Putamen (tissue), 1 donor: ENCODE results near the gene SPIB.
"Not testable (repeated sequence)": the region's sequence is repeated elsewhere in the genome, so short reads cannot be mapped to it uniquely, and the experiment has no call there.

ENCODE experiments used
- DNase-seq: peaks from one replicate; pipeline ENCODE4 v3.0.0-alpha.2; 2016; ENCODE audit warnings: low spot score

The SPIB gene

DNA sequence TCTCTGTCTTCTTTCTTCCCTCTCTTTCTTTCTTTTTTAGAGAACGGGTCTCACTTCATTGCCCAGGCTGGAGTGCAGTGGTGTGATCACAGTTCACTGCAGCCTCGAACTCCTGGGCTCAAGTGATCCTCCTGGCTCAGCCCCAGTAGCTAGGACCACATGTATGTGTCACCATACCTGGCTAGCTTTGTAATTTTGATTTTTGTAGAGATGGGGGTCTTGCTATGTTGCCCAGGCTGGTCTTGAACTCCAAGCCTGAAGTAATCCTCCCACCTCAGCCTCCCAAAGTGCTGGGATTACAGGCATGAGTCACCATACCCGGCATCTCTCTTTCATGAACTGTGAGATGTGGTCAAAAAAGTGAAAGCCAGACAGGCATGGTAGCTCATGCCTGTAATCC lies 54.6 kb downstream of the SPIB start:
- not testable (repeated sequence) for DNase-seq

DNA sequence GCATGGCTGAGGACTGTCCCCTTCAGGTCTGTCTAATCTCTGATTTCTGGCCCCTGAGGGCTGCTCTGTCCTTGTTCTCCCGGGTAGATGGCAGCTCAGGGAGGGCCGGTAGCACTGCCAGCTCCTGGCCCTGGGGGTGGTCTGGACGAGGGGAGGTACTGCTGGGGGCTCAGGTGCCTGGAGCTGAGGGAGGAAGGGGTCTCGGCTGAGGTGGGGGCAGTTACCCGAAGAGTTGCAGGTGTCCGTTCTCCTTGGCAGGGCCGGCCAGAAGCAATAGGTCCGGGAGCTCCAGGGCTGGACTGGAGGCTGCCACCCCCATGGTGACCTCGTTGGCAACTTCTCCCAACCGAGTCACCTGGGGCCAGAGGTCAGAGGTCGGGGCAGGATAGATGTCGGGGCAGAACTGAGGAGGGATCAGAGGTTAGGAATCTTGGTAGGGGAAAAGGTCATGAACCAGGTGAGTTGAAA lies 56.4 kb downstream of the SPIB start:
- no peak for DNase-seq

DNA sequence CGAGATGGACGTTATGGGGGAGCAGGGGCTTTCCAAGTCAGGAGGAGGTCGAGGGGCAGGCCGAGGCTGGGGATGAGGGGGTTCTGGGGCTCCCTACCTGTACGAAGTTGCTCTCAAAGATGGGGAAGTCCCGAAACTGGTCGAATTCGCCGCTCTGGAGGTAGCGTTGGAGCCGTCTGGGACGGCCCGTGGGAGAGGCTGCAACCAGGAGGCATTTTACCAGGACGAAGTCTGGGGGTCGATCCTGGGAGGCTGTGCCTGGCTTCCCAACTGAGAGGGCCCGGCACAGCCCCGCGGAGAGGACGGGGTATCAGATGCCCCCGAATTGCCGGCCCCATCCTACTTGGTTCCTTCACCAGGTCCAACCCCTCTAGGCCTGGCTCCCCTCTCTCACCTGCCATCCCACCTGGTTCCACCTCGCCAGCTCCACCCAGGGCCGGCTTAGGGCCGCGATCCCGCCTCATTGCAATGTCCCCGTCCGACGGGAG lies 57.0 kb downstream of the SPIB start:
- DNase-seq, result no peak

DNA sequence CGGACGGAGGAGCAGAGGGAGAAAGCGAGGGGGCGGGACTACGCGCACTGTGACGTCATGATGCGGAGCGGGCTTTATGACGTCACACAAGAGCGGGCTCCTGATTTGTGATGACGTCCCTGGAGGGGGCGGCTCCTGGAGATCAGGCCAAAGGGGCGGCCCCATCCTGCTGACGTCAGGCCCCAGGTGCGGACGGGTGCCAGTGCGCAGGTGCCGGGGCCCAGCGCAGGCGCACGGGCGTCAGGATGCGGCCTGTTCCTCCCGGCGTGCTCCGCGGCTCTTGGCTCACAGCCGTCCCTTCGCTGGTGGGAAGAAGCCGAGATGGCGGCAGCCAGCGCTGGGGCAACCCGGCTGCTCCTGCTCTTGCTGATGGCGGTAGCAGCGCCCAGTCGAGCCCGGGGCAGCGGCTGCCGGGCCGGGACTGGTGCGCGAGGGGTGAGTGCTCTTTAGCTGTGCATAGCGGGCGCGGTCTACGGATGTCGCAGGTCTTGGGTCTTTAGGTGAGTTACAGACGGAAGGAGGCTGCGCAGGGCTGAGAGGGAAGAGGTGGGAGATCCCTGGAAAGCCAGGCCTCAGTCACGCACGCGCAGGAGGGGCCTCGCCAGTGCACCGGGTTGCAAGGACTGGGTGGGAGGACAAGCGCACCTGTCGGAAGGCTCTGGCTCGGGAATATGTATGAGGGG lies 57.6 kb downstream of the SPIB start, which contains the start of the genes EMC10 and GARIN5A:
TSS of gene EMC10 (plus strand) at position 284 of the 683 bp plus-strand sequence. CDS start at position 322, 38 bp downstream.
TSS of gene GARIN5A (minus strand) at position 625 of the 683 bp plus-strand sequence. CDS start at position 165, 460 bp downstream.
- DNase-seq, result peak; percentile 89

DNA sequence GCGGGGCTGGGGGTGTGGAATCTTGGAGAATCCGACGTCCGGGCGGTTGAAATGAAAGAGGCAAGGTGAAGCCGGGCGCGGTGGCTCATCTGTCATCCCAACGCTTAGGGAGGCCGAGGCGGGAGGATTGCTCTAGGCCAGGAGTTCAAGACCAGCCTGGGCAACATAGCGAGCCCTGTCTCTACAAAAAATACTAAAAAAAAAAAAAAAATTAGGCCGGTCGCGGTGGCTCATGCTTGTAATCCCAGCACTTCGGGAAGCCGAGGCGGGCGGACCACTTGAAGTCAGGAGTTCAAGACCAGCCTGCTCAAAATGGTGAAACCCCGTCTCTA lies 58.1 kb downstream of the SPIB start:
- no peak for DNase-seq

DNA sequence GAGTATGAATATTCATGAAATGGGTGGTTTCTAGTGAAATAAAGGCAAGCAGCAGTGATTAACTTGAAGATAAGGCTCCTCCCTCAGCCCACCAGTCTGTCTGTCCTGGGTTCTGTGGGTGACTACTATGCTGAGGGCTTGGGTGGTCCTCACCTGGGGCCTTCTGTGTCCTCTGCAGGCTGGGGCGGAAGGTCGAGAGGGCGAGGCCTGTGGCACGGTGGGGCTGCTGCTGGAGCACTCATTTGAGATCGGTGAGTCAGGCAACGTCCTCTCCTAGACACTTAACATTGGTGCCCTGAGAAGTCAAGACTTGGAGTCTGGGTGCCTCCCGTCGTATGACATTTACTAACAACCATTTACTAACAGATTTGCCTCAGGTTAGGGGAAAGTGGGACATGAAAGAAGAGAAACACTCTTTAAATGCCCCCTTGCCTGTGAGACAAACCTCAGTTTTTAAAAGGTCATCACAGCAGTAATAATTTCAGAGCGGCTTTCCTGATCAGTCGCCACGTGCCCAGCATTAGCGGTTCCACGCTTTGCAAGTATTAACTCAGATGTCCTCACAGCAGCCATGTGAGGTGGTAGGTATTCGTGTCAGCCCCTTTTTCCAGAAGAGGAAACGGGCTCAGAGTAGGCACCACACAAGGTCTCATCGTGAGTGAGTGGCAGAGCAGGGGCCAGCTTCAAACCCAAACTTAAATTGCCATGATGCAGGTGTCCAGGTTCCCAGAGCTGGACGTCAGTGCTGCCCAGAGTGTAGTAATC lies 59.2 kb downstream of the SPIB start:
- no peak for DNase-seq

DNA sequence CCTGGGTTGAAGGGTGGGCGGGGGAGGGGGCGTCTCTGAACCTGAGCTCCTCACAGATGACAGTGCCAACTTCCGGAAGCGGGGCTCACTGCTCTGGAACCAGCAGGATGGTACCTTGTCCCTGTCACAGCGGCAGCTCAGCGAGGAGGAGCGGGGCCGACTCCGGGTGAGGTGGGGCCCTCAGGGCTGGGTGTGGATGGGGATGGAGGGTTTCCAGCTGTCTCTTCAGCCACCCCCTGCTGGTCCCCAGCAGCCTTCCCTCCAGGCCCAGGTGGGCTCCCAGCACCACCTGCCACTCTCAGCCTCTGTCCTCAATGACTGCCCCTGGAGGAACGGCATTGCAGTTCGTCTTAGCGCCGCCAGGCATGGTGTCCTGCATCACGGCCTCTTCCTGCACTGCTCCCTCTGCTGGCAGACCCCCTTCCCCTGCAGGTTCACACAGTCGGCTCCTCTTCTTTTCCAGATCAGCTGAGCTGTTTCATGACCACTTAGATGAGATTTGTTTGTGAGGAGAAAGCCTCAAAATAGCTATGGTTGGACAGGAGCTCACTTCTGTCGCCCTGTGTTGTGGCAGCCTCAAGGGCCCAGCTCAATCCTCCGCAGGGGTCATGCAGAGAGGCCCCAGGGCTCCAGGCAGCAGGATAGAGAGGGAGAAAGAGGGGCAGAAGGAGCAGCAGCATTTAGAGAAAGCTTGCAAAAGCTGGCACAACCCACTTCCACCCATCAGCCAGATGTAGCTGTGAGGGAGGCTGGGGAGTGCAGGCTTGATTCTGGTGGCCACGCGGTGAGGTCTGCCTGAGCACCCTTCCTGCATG lies 60.4 kb downstream of the SPIB start:
- DNase-seq, result no peak

DNA sequence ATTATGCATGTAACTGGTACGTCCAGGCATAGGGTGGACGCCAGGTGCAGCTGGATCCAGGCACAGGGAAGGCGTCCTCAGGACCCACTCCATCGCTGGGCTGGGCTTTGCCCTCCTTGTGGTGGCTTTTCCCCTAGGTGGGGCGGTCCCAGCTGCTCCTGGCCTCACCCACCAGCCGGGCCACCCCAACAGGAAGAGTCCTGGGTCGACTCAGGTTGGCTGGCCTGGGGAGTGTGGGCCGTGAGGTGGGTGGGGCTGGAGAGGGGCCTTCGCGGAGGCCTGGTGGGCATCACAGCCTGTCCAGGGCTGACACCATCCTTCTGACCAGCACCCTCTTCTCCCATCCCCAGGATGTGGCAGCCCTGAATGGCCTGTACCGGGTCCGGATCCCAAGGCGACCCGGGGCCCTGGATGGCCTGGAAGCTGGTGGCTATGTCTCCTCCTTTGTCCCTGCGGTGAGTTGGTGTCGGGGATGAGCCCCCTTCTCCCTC lies 61.1 kb downstream of the SPIB start:
- no peak for DNase-seq

DNA sequence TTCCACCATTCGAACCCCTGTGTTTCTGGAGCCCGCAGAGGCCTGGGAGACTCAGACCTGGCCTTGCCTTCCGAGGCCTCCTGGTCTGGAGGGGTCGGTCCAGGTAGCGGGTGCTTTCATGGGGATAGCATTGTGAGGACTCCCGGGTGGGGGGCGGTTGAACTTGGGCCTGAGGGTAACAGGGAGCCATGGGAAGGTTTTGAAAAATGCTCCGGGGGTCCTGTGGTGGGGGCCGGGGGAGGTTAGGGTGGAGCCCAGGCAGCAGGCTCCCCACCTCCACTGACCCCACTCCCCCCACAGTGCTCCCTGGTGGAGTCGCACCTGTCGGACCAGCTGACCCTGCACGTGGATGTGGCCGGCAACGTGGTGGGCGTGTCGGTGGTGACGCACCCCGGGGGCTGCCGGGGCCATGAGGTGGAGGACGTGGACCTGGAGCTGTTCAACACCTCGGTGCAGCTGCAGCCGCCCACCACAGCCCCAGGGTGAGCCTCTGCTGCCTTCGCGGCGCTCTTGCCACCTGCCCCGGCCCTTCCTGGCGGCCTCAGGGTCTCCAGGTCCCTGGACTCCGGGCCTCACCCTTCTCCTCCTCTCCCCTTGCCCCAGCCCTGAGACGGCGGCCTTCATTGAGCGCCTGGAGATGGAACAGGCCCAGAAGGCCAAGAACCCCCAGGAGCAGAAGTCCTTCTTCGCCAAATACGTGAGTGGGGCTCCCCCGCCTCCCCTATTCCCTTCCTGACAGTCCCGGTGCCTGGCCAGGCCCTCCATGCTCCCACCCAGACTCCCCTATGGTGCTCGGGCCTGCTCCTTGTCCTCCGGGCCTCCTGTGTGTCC lies 61.8 kb downstream of the SPIB start:
- DNase-seq, result no peak
